Esophagus squamous epithelium (tissue), 4 donors: ENCODE data around the gene DENND2A.

Source experiments
- CTCF ChIP-seq, 6 experiments: fragments of 450-650 bp in 4 of 6; fragments of 200-600 bp in 2 of 6; sonication (generic) in 2 of 6; IDR thresholded peaks; one replicate each; pipeline ENCODE4 v1.5.1; 2016 to 2019; ENCODE audit warnings: antibody characterized with exemption in 6 of 6, mild to moderate bottlenecking in 4 of 6, moderate library complexity in 4 of 6
- POLR2A ChIP-seq, 4 donors: fragments of 450-650 bp; IDR thresholded peaks; one replicate each; pipeline ENCODE4 v1.6.1; 2017; ENCODE audit warnings: antibody characterized with exemption in 4 of 4, mild to moderate bottlenecking in 4 of 4, moderate library complexity in 3 of 4

GRCh38 chr7:140685407-140686087 is 44.9 kb upstream of the DENND2A start:
- TF ChIP-seq CTCF (IDR thresholded peaks at IDR 0.05) (no peak), POLR2A (IDR thresholded peaks at IDR 0.05) (no peak)
